GM18907 (cell line): ENCODE results near the gene PDE1A.

Experiments used
- ATAC-seq: cut with Tn5 transposase; IDR thresholded peaks from one replicate; pipeline ENCODE4 v1.9.1; 2021; ENCODE audit warnings: mild to moderate bottlenecking, moderate library complexity; ENCODE audit not compliant: unreplicated experiment

The PDE1A gene

DNA sequence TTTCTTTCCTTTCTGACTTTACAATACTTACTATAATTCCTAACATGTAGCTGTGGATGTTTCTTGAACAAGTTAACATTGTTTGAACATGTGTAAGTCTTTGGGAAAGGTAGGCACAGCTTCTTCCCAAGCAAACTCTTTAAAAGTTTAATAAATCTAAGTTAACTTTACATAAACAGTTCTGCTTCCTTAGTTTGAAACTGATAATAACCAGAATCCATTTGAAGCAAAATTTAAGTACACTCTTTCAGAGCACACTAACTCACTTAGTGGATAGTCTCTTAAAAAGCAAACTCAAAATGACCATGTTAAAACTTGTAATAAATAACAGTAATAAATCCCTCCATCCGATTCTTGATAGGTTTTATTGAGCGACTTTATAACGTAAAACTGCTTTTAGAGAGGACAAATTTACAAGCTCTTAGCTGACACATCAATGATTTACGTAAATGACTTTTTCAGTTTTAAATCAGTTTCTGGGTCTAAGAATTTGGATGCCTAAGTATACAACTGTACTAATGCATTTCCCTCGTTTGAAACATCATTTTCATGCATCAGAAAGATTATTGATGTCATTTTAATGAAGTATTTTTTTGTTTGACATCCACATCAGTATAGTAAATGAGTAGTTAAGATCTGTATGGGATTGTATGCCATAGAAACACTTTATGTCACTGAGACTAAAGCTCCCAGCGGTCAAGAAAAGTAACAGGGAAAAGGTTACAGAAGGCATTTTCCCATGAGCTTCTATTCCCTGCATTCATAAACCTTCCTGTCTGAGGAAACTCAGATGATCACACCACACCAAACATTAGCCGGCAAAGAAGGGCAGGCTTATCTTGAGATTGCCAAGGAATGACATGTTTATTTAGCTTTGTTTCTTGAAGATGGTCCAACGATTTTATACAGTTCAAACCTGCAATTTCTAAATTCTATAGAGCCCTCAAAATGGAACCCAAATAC lies 67.5 kb downstream of the PDE1A start:
- no peak for ATAC-seq

GRCh38 chr2:182358601-182359000 lies 68.2 kb downstream of the PDE1A start:
- no peak for ATAC-seq

DNA sequence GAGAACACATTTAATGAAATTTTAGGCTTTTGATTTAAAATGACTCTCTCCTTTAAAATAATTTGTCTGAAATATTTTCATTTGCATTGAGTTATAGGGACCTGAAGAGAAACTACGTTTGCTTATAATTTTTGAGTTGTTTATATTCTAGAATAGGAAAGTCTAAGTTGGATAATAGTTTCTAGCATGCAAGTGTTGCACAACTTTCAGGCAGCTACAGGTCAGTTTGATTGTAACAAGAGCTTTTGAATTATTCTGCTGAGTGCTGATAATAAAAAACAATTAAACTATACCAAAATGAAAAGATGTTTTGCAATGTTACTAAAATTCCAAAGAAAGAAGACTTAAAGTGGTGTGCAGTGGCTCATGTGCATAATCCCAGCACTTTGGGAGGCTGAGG lies 71.0 kb downstream of the PDE1A start:
- ATAC-seq: no peak

DNA sequence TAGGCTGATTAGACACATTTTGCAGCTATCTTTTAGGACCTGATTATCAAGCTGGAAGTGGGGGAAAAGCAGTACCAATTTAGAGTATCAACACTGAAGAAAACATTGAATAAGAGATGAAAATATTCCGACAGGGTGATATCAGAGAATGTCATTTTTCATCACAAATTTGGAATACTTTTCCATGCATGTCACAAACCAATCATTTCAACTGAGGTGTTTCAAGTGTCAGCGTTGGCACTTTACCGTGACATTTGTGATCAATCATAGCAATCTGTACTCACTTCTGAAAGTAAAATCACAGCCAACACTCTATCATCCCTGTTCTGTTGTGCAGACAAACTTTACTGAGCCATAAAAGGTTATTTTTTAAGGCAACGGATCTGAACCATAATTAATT lies 75.4 kb downstream of the PDE1A start:
- no peak for ATAC-seq

- ATAC-seq: no peak
Observed at GRCh38 chr2:182349268-182349667, 77.6 kb downstream of the PDE1A start.

- no peak for ATAC-seq
Observed at GRCh38 chr2:182345384-182345783, 81.5 kb downstream of the PDE1A start.

DNA sequence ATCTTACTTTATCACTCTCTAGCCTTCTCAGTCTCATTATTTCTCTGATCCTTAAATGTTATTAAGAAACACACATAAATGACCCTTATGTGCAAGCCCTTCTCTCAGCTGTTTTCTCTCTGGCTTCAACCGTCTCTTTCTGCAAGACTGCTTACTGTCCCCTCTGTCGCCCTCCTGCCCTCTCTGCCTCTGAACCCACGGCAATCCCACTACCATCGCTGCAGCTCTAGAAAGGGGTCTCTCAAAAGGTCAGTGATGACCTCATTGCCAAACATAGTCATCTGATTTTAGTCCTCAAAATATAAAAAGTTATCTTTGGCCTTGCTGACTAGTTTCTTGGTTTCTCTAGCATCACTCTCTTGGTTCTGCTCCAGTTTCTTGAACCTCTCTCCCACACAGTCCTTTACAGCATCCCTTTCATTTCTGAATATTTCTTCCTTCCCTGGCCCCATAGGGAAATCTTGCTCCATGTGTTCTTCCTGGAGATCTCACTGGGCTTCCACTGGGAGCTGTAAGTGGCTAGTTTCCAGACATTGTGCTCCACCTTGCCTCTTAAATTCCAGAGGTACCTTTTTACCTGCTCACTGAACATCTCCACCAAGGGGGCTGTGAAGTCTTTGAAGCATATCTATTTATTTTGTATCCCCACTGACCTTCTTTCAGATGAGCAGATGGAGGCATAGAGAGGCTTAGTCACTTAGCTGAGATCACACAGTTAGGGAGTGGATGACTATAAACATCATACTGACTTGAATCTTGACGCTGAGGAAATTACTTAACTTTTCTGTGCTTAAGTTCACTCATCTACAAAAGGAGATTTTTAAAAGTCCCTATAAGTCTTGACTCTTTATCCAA lies 96.2 kb downstream of the PDE1A start:
- no peak for ATAC-seq

DNA sequence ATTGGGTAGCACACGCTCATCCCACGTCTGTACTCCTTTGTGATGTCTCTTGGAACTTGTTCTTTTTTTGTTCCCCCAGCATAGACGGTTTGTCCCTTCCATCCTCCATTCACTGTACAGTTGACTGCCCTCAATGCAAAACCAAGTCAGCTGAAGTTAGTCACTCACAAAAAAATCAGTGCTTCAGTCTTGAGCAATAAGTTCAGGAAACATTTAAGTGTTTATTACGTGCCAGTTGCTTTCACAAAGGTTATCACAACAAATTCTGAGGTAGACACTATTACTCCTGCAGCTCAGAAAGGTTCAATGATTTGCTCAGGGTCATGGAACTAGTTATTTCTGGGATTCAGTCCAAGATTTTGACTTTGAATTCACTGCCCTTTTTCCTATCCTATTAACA lies 102.2 kb downstream of the PDE1A start:
- ATAC-seq: no peak

DNA sequence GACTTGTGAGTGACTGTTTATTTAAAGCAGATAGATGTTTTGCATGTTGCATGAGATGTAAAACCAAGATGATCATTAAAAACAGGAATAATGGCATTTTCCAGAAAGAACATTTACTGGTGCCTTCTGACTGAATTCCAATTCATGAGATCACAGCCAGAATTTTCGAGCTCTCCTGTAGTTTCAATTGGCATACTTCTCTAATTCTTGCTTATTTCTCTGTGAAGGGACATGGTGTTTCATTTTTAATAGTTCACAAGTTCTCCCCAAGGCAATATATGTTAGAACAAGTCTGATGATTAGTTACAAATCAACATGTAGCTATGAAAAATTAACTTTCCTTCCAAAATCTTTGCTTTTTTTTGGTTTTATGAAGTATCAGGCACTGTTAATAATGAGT lies 105.7 kb downstream of the PDE1A start:
- ATAC-seq: no peak

DNA sequence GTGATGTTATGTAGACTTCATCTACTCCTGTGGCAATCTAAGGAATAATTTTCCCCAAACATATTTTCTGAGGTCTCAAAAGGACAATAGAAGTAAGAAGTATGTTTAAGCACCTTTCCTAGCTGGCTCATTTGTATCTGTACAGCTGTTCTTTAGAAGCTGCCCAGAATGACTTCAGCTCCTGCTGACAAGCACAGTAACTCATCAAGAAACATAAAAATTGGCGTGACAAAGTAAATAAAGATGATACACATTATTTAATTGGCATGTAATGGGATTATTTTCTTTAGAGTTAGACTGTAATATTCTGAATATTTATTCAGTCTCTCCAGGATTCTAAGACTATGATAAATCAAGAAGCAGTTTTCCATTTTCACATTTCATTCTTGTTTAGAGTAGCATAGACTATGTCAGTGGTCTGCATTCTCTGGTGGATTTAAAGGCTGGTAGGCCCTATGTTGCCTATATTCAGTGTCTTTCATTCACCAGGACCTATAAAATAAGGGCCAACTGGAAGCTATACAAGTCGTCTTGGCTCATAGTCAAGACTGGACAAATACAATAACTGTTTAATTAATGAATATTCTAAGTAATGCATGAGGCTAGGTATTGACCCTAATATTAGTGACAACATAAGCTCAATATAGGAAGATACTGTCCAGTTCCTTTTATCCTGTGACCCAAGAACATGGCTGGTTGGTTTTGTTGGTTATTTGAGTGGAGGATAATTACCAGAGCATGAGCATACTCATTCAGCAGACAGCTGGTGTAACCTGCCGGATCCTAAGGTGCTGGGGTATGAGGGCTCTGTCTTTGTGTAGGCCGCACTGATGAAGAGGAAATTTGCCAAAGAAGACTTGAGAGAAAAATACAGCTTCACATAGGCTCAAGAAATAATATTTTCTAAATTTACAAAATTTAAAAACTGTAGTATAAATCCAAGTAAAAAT lies 107.0 kb downstream of the PDE1A start:
- no peak for ATAC-seq

- no peak for ATAC-seq
Observed at GRCh38 chr2:182318466-182319220, 108.2 kb downstream of the PDE1A start.

DNA sequence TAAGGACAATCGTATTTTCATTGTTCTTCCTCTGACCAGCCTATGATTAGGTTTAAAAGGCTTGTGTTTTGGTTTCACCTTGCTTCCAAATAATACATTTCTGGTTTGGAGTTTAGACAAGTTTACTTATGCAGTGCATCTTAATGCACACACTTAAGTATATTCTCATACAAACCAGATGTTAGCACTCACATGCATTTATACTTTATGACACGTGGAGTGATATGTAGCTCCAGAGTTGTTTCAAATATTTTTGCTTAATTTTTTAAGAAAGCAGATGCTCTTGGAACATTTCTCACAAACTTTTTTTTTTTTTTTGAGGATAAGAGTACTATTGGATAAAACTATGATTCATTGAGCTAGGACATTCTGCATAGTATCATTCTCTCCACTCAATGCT lies 109.9 kb downstream of the PDE1A start:
- no peak for ATAC-seq

DNA sequence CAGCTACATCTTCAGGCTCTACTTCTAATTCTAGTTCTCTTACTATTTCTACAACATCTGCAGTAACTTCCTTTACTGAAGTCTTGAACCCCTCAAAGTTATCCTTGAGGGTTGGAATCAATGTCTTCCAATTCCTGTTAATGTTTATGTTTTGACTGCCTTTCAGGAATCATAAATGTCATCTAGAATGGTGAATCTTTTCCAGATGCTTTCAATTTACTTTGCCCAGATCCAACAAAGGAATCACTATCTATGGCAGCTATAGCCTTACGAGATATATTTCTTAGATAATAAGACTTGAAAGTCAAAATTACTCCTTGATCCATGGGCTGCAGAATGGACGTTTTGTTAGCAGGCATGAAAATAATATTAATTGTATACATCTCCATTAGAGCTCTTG lies 123.9 kb downstream of the PDE1A start:
- ATAC-seq: no peak

- no peak for ATAC-seq
Observed at GRCh38 chr2:182302174-182302573, 124.7 kb downstream of the PDE1A start.

DNA sequence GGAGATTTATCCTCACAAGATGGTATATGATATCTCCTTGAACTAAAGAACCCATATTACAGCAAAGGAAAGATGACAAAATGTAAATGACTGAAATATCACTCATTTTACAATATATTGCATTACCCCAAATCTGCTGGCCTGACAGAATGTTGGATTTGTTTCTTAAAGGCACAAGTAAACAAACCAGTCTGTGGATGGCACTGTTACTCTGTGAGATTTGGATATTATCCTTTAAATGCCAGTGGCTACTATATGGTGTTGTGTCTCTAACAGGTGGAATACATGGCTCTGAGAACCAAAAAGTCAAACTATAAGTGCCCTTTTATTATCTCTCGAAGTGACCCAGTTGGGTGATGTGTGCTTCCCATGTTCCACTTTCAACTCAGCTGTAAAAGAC lies 125.7 kb downstream of the PDE1A start:
- no peak for ATAC-seq

DNA sequence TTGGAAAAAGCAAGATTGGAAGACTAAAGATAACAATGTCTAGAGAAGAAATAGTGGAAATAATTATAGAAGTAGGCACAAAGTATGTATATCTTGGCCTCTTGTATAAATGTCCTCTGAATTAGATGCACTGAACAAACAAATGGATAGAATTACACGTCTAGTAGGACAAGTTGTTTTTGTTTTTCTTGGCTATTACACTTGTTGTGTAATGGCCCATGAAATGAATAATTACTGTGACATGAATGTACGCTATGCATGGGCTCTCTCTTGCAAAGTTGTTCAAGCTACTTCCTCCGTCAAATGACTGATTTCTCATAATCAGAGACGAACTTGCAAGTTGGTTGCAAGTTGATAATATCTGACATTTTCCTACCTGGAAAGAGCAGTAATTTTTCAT lies 126.2 kb downstream of the PDE1A start:
- ATAC-seq: no peak

- ATAC-seq: no peak
Observed at GRCh38 chr2:182299632-182300031, 127.2 kb downstream of the PDE1A start.

GRCh38 chr2:182298456-182298855 lies 128.4 kb downstream of the PDE1A start:
- no peak for ATAC-seq

DNA sequence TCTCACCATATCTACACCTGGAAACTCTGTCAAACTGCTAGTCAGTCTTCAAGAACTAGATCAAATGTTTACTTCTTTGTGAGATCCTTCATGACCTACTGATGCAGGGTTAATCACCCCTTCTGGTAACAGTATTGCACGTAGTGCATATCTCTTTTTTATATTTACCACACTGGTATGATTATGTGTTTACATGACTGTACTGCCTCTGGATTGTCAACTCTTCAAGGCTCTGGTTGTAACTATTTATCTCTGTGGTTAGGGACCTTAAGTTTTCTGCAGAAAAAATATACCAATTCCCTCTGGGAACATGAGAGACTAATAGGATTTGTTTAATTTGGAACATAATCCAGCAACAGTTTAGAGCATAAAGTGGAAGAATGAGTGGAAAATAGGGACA lies 135.5 kb downstream of the PDE1A start:
- ATAC-seq: no peak

- ATAC-seq: no peak
Observed at GRCh38 chr2:182283512-182283911, 143.3 kb downstream of the PDE1A start.
